ENCODE data around the gene NOC3L.

NOC3L gene

DNA sequence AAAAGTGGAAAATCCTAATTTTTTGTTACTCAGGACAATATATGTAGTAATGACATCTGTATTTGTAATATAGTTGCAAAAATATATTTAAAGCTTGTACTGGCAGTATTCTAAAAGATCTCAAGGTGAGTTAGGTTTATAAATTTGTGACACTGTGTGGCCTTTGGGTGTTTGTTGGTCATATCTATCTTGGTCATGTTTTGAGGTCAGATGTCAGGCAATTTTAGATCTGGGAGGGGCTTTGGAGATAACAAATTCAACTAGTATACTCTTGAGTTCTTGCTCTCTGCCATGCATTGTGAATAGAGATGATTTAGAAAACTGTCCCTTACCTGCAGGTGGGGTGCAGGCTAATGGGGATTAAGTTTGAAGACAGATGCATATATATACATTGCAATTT is 42.7 kb upstream of the NOC3L start:
- no peak for TF ChIP-seq CTCF (IDR thresholded peaks at IDR 0.05; ENCODE audit: low read depth, low read length, missing control alignments)
- H3K4me3 ChIP-seq (ENCODE audit: low read depth, low read length), result no peak overlapping the region

DNA sequence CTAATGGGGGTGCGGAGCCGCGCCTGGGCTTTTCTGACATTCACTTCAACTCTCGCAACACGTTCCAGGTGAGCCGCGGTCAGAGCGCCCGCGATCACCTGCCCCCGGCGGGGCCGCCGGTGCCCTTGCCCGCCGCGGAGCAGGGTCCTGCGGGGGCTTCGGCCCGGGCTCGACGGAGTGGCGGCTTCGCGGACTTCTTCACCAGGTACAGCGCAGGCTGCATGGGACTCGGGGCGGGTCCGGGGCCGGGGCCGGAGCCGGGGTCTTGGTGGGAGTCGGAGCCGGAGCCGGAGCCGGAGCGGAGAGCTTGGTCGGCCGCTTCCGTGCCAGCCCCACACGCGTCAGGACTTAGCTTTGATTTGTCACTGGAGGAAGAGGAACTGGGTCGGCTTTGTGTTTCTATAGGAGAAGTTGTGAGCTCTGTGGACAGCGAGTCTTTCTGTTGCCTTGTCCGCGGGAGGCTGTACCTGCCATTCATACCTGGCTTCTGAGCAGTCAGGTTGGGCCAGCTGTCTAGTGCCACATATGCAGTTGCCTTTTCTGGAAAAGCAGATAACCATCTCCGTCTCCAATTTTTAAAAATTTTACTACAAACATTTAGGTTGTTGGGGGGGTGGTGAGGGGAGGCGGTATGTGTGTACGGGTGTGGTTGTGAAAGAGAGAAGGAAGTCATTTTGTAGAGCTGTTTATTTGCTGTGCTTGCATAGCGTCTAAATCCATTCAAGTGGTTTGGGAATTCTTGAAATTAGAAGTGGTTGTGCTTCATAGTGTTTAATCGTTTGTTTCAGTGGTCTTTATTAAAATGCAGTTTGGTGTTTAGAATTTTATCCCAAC is 40.9 kb upstream of the NOC3L start:
- Histone ChIP-seq H3K4me3 (ENCODE audit: low read depth, low read length) (peak overlapping the region; percentile 79), H3K27ac (peak overlapping the region; percentile 60), H3K36me3 (replicated peaks) (no peaks in the 10 kb centered on the region), H3K27me3 (replicated peaks) (no peaks in the 10 kb centered on the region)
- DNase-seq, result peak; percentile 70
- TF ChIP-seq CTCF (IDR thresholded peaks at IDR 0.05; ENCODE audit: low read depth, low read length, missing control alignments), result no peak
- in situ Hi-C loops (cut with HindIII; ENCODE audit: low pct_ligation_motif_present, low sequenced_read_pairs), result no loop called here

More for the DNA sequence above, 42.7 kb upstream of the NOC3L start:
- H3K27ac ChIP-seq, result no peak overlapping the region
- no peak for DNase-seq
- in situ Hi-C loops (cut with HindIII; ENCODE audit: low pct_ligation_motif_present, low sequenced_read_pairs), result no loop called here
- no peaks in the 10 kb centered on the region for H3K36me3 ChIP-seq (replicated peaks)
- H3K27me3 ChIP-seq (replicated peaks), result no peaks in the 10 kb centered on the region

DNA sequence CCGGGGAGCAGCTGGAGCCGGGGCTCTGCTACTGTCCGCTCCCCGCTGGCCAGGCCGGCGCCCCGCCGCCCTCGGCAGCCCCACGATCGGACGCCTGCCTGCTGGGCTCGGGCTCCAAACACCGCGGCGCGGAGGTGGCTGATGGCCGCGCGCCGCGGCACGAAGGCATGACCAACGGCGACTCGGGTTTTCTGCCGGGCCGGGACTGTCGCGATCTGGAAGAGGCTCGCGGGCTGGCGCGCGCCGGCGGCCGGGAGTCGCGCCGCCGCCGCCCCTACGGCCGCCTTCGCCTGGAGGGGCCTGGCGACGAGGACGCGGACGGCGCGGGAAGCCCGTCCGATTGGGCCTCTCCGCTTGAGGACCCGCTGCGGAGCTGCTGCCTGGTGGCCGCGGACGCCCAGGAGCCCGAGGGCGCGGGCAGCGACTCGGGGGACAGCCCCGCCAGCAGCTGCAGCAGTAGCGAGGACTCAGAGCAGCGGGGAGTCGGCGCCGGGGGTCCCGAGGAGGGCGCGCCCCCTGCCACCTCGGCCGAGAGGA is 40.2 kb upstream of the NOC3L start:
- H3K4me3 ChIP-seq (ENCODE audit: low read depth, low read length), result peak overlapping the region; percentile 79
- no peaks in the 10 kb centered on the region for H3K36me3 ChIP-seq (replicated peaks)
- peak overlapping the region; percentile 60 for H3K27ac ChIP-seq
- in situ Hi-C loops (cut with HindIII; ENCODE audit: low pct_ligation_motif_present, low sequenced_read_pairs), result no loop called here
- no peaks in the 10 kb centered on the region for H3K27me3 ChIP-seq (replicated peaks)
- TF ChIP-seq CTCF (IDR thresholded peaks at IDR 0.05; ENCODE audit: low read depth, low read length, missing control alignments), result no peak
- no peak for DNase-seq

- peak; percentile 97 for DNase-seq
- H3K27ac ChIP-seq, result peak within 1 kb of the TSS; percentile 60
- H3K27me3 ChIP-seq (replicated peaks), result no peaks in the 10 kb centered on the region
- no peak for TF ChIP-seq CTCF (IDR thresholded peaks at IDR 0.05; ENCODE audit: low read depth, low read length, missing control alignments)
- no peaks in the 10 kb centered on the region for H3K36me3 ChIP-seq (replicated peaks)
- in situ Hi-C loops (cut with HindIII; ENCODE audit: low pct_ligation_motif_present, low sequenced_read_pairs), result no loop called here
- peak within 1 kb of the TSS; percentile 79 for H3K4me3 ChIP-seq (ENCODE audit: low read depth, low read length)
Measured at GRCh38 chr10:94402204-94402842, 39.6 kb upstream of the NOC3L start, which contains the start of gene TBC1D12. TSS of gene TBC1D12 (plus strand) at chr10:94402541. CDS start at chr10:94402614, 73 bp downstream.

GRCh38 chr10:94398762-94399161 is 36.0 kb upstream of the NOC3L start:
- TF ChIP-seq CTCF (IDR thresholded peaks at IDR 0.05; ENCODE audit: low read depth, low read length, missing control alignments), result no peak
- Histone ChIP-seq H3K4me3 (ENCODE audit: low read depth, low read length) (no peak overlapping the region), H3K36me3 (replicated peaks) (no peaks in the 10 kb centered on the region), H3K27ac (no peak overlapping the region), H3K27me3 (replicated peaks) (no peaks in the 10 kb centered on the region)
- in situ Hi-C loops (cut with HindIII; ENCODE audit: low pct_ligation_motif_present, low sequenced_read_pairs), result no loop called here
- DNase-seq, result no peak

Measured in brain microvascular endothelial cell (primary cell).